ENCODE measurements around the gene BTBD9. TPM values are rescaled to one million over a fixed set of nuclear protein-coding genes. Genes with fewer than 3 reads are reported as not detected.

Gene BTBD9
- total and polyA plus RNA-seq, 4 experiments from 2014 or later, result 5.2 to 40.4 (median 32.3) TPM

DNA sequence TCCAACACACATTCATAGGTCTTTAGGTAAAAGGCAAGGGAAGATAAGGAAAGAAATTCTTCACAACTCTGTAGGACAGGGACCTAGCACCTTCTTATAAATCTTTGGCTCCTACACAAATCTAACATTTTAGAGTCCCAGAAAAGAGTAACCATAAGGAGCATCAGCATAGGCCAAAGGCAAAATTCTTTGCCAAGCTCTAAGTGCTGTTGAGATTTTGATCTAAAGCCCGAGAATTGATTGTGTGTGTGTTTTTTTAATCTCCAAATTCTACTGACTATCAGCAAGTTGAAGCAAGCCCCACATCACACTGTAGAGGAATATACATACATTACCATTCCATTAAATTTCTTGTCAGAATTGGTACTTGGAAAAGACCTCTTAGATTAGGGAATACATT is 233.6 kb downstream of the BTBD9 start:
- intact Hi-C loops (cut with micrococcal nuclease), result no loop called here
- Histone ChIP-seq H3K4me1 (ENCODE audit: insufficient read depth, low read length) (no peaks in the 10 kb centered on the region), H3K4me3 (ENCODE audit: low read length in 2 of 2) (no peak overlapping the region), H3K27ac (ENCODE audit: low read depth, low read length) (no peak overlapping the region), H3K36me3 (ENCODE audit: insufficient read depth, low read length) (no peaks in the 10 kb centered on the region), H3K27me3 (ENCODE audit: insufficient read depth, low read length) (no peaks in the 10 kb centered on the region), H3K9me3 (ENCODE audit: control insufficient read depth in 1 of 2, low read length in 2 of 2) (no peaks in the 10 kb centered on the region)
- Mint-ChIP-seq H3K27me3 (no peaks in the 10 kb centered on the region), H3K4me1 (peaks cover 10 to 23% (median 17%) of the 10 kb centered on the region in 4 donors), H3K9me3 (no peaks in the 10 kb centered on the region), H3K36me3 (peaks cover 0 to 2% of the 10 kb centered on the region in 2 donors), H3K27ac (no peak overlapping the region), H3K4me3 (no peak overlapping the region)
- ChIA-PET POLR2A (ENCODE audit: partially characterized antibody) (no interaction called here), CTCF (ENCODE audit: partially characterized antibody) (no interaction called here)
- DNase-seq, result no peak

DNA sequence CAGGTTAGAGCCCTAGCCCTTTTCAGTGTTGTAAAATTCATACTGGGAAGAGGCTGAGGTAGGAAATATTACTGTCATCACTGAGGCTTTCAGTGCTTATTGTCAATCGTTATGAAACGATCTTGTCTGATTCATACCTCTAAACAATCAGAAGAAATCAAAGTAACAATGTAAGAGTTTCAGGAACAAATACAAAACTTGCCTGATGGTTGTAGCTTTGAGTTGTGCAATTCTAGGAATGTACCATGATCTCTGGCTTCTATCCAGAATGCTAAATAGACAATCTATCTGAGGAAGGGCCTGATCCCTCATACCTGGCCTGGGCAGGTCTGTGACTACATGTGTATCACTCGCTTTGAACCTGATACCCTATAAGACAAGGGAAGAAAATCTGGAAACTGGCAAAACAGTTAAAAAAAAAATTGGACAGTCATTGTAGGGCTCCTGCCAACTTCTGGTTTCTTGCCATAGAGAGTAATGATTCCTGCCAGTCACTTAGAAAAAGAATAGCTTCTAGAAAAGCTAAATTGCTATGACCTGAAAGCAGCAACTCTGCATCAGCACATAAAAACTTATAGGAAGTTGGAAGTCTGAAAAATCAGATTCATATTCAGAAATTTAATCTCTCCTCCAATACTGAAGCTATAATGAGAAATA is 234.7 kb downstream of the BTBD9 start:
- intact Hi-C loops (cut with micrococcal nuclease), result no loop called here
- H3K4me1 ChIP-seq (ENCODE audit: insufficient read depth, low read length), result no peaks in the 10 kb centered on the region
- H3K4me1 Mint-ChIP-seq, result peaks cover 10 to 23% (median 17%) of the 10 kb centered on the region in 4 donors
- H3K36me3 ChIP-seq (ENCODE audit: insufficient read depth, low read length), result no peaks in the 10 kb centered on the region
- no peak overlapping the region for H3K4me3 ChIP-seq (ENCODE audit: low read length in 2 of 2)
- no peaks in the 10 kb centered on the region for H3K27me3 ChIP-seq (ENCODE audit: insufficient read depth, low read length)
- H3K27ac Mint-ChIP-seq, result no peak overlapping the region
- ChIA-PET POLR2A (ENCODE audit: partially characterized antibody) (no interaction called here), CTCF (ENCODE audit: partially characterized antibody) (no interaction called here)
- H3K27me3 Mint-ChIP-seq, result no peaks in the 10 kb centered on the region
- H3K9me3 ChIP-seq (ENCODE audit: control insufficient read depth in 1 of 2, low read length in 2 of 2), result no peaks in the 10 kb centered on the region
- DNase-seq, result no peak
- peak overlapping the region in 1 of 8 donors; percentile 6 for H3K4me3 Mint-ChIP-seq
- H3K9me3 Mint-ChIP-seq, result no peaks in the 10 kb centered on the region
- H3K27ac ChIP-seq (ENCODE audit: low read depth, low read length), result no peak overlapping the region
- H3K36me3 Mint-ChIP-seq, result peaks cover 0 to 2% of the 10 kb centered on the region in 2 donors

- Histone ChIP-seq H3K9me3 (ENCODE audit: control insufficient read depth in 1 of 2, low read length in 2 of 2) (no peaks in the 10 kb centered on the region), H3K27ac (ENCODE audit: low read depth, low read length) (no peak overlapping the region), H3K36me3 (ENCODE audit: insufficient read depth, low read length) (no peaks in the 10 kb centered on the region), H3K4me3 (ENCODE audit: low read length in 2 of 2) (no peak overlapping the region), H3K4me1 (ENCODE audit: insufficient read depth, low read length) (no peaks in the 10 kb centered on the region), H3K27me3 (ENCODE audit: insufficient read depth, low read length) (no peaks in the 10 kb centered on the region)
- Mint-ChIP-seq H3K27ac (peak overlapping the region in 2 of 7 donors; percentile 30 to 67), H3K27me3 (no peaks in the 10 kb centered on the region), H3K4me3 (peak overlapping the region in 2 of 8 donors; percentile 4 to 14), H3K4me1 (peaks cover 10 to 23% (median 17%) of the 10 kb centered on the region in 4 donors), H3K36me3 (peaks cover 0 to 2% of the 10 kb centered on the region in 2 donors), H3K9me3 (no peaks in the 10 kb centered on the region)
- ChIA-PET CTCF (ENCODE audit: partially characterized antibody) (no interaction called here), POLR2A (ENCODE audit: partially characterized antibody) (no interaction called here)
- intact Hi-C loops (cut with micrococcal nuclease), result no loop called here
- DNase-seq, result no peak
Observed at GRCh38 chr6:38404355-38404754, 235.4 kb downstream of the BTBD9 start.

- intact Hi-C loops (cut with micrococcal nuclease), result no loop called here
- POLR2A ChIA-PET (ENCODE audit: partially characterized antibody), result no interaction called here
Observed at GRCh38 chr6:38403548-38403947, 236.2 kb downstream of the BTBD9 start.

DNA sequence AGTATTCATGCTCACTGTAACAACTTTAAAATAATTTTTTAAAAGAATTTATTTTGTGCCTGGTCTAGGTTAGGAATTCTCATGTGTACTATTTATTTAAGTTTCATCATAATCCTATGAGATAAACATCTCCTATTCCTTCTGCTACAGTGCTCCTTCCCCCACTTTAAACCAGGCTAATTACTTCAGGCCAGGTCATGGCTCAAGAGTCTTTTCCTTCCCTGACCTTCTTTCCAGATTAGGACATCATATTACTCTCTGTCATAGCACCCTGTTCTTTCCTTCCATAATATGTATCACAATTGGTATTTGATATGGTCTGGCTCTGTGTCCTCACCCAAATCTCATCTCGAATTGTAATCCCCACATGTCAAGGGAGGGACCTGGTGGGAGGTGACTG is 239.0 kb downstream of the BTBD9 start:
- intact Hi-C loops (cut with micrococcal nuclease), result no loop called here
- no peaks in the 10 kb centered on the region for H3K9me3 Mint-ChIP-seq
- no peak overlapping the region for H3K4me3 ChIP-seq (ENCODE audit: low read length in 2 of 2)
- H3K4me1 ChIP-seq (ENCODE audit: insufficient read depth, low read length), result no peaks in the 10 kb centered on the region
- H3K36me3 ChIP-seq (ENCODE audit: insufficient read depth, low read length), result no peaks in the 10 kb centered on the region
- H3K27me3 ChIP-seq (ENCODE audit: insufficient read depth, low read length), result no peaks in the 10 kb centered on the region
- H3K27ac Mint-ChIP-seq, result no peak overlapping the region
- no peak overlapping the region for H3K27ac ChIP-seq (ENCODE audit: low read depth, low read length)
- H3K36me3 Mint-ChIP-seq, result peaks cover 6 to 8% of the 10 kb centered on the region in 2 donors
- ChIA-PET CTCF (ENCODE audit: partially characterized antibody) (no interaction called here), POLR2A (ENCODE audit: partially characterized antibody) (no interaction called here)
- no peak overlapping the region for H3K4me3 Mint-ChIP-seq
- H3K4me1 Mint-ChIP-seq, result peaks cover 9 to 16% (median 13%) of the 10 kb centered on the region in 4 donors
- DNase-seq, result no peak
- no peaks in the 10 kb centered on the region for H3K9me3 ChIP-seq (ENCODE audit: control insufficient read depth in 1 of 2, low read length in 2 of 2)
- H3K27me3 Mint-ChIP-seq, result no peaks in the 10 kb centered on the region

More at GRCh38 chr6:38403548-38403947, 236.2 kb downstream of the BTBD9 start:
- Mint-ChIP-seq H3K27ac (no peak overlapping the region), H3K4me3 (no peak overlapping the region), H3K36me3 (peaks cover 0 to 2% of the 10 kb centered on the region in 2 donors), H3K9me3 (no peaks in the 10 kb centered on the region), H3K4me1 (peaks cover 10 to 23% (median 17%) of the 10 kb centered on the region in 4 donors), H3K27me3 (no peaks in the 10 kb centered on the region)
- no peak overlapping the region for H3K4me3 ChIP-seq (ENCODE audit: low read length in 2 of 2)
- no peaks in the 10 kb centered on the region for H3K27me3 ChIP-seq (ENCODE audit: insufficient read depth, low read length)
- CTCF ChIA-PET (ENCODE audit: partially characterized antibody), result no interaction called here
- no peaks in the 10 kb centered on the region for H3K4me1 ChIP-seq (ENCODE audit: insufficient read depth, low read length)
- H3K36me3 ChIP-seq (ENCODE audit: insufficient read depth, low read length), result no peaks in the 10 kb centered on the region
- H3K27ac ChIP-seq (ENCODE audit: low read depth, low read length), result no peak overlapping the region
- H3K9me3 ChIP-seq (ENCODE audit: control insufficient read depth in 1 of 2, low read length in 2 of 2), result no peaks in the 10 kb centered on the region
- no peak for DNase-seq

DNA sequence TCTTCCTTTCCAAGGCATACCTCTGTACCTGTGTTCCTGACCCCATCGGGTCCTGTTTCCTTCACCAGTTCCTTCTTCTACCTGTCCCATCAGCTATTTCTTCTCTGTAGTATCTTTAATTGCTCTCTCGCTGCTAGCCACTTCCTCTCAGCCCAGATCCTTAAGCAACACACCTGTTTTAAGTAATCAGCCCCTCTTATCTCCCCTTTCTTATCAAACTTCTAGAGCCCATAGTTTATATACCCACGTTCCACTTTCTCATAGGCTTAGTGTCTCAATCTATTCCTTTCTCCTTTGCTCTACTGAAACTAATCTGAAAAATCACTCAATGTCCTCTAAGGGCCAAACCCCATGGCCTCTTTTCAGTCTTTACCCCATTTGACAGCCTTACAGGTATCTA is 239.6 kb downstream of the BTBD9 start:
- Mint-ChIP-seq H3K4me3 (no peak overlapping the region), H3K27me3 (no peaks in the 10 kb centered on the region), H3K4me1 (peaks cover 7 to 14% (median 10%) of the 10 kb centered on the region in 4 donors), H3K27ac (no peak overlapping the region), H3K36me3 (peaks cover 6 to 8% of the 10 kb centered on the region in 2 donors), H3K9me3 (no peaks in the 10 kb centered on the region)
- no peak overlapping the region for H3K4me3 ChIP-seq (ENCODE audit: low read length in 2 of 2)
- POLR2A ChIA-PET (ENCODE audit: partially characterized antibody), result no interaction called here
- no peak overlapping the region for H3K27ac ChIP-seq (ENCODE audit: low read depth, low read length)
- no peaks in the 10 kb centered on the region for H3K36me3 ChIP-seq (ENCODE audit: insufficient read depth, low read length)
- no peaks in the 10 kb centered on the region for H3K9me3 ChIP-seq (ENCODE audit: control insufficient read depth in 1 of 2, low read length in 2 of 2)
- CTCF ChIA-PET (ENCODE audit: partially characterized antibody), result no interaction called here
- no peaks in the 10 kb centered on the region for H3K4me1 ChIP-seq (ENCODE audit: insufficient read depth, low read length)
- H3K27me3 ChIP-seq (ENCODE audit: insufficient read depth, low read length), result no peaks in the 10 kb centered on the region
- intact Hi-C loops (cut with micrococcal nuclease), result no loop called here
- no peak for DNase-seq

DNA sequence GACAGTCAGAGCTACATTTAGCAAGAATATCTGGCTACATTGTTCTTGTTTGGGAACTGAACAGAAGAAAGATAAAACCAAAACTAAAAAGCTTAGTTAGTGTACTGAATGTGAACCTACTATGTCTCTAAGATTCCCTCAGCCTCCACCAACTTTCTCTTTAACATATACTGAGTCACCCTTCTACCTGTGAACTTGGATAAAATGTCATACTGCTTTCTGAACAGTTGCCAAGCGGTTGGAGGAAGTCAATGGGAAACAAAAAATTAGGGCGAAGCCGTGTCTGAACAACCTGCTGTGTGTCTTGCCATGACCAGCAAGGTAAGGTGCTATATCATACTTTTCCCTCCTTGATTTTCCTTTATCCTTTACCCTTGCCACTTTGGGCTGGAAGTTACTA is 243.5 kb downstream of the BTBD9 start:
- Mint-ChIP-seq H3K9me3 (no peaks in the 10 kb centered on the region), H3K27me3 (no peaks in the 10 kb centered on the region), H3K27ac (no peak overlapping the region), H3K36me3 (peaks cover 4 to 16% of the 10 kb centered on the region in 2 donors), H3K4me3 (no peak overlapping the region), H3K4me1 (peaks cover 0 to 8% (median 3%) of the 10 kb centered on the region in 4 donors)
- intact Hi-C loops (cut with micrococcal nuclease), result no loop called here
- H3K27me3 ChIP-seq (ENCODE audit: insufficient read depth, low read length), result no peaks in the 10 kb centered on the region
- H3K27ac ChIP-seq (ENCODE audit: low read depth, low read length), result no peak overlapping the region
- no peaks in the 10 kb centered on the region for H3K9me3 ChIP-seq (ENCODE audit: control insufficient read depth in 1 of 2, low read length in 2 of 2)
- ChIA-PET CTCF (ENCODE audit: partially characterized antibody) (interaction anchor here (0.5 kb wide), 1 partner anchor 353 kb away, joined by 3 read pairs; no protein-coding TSS in a partner anchor), POLR2A (ENCODE audit: partially characterized antibody) (no interaction called here)
- H3K4me1 ChIP-seq (ENCODE audit: insufficient read depth, low read length), result no peaks in the 10 kb centered on the region
- DNase-seq, result no peak
- no peak overlapping the region for H3K4me3 ChIP-seq (ENCODE audit: low read length in 2 of 2)
- no peaks in the 10 kb centered on the region for H3K36me3 ChIP-seq (ENCODE audit: insufficient read depth, low read length)

Data from CD4-positive, alpha-beta memory T cell (primary cell).